Measurements from ENCODE around the gene LRRC45.
A peak's percentile ranks its signal among the peaks of the same experiment; 100 is the strongest.

Gene LRRC45

GRCh38 chr17:82062076-82062983 lies 39.2 kb downstream of the LRRC45 start:
- peaks cover 14% of the 10 kb centered on the region for H3K4me1 ChIP-seq (ENCODE audit: low read length)
- no peaks in the 10 kb centered on the region for H3K27me3 ChIP-seq (ENCODE audit: low read depth, low read length)
- H3K9me3 ChIP-seq (ENCODE audit: insufficient read depth, low read length): no peaks in the 10 kb centered on the region
- no peak overlapping the region for H3K4me3 ChIP-seq (ENCODE audit: low read length)
- no peaks in the 10 kb centered on the region for H4K20me1 ChIP-seq (ENCODE audit: insufficient read depth, low read length)
- H3K9ac ChIP-seq (ENCODE audit: low read length): no peak overlapping the region
- H3K4me2 ChIP-seq (ENCODE audit: low read length): no peak overlapping the region
- peaks cover 28% of the 10 kb centered on the region for H3K79me2 ChIP-seq (ENCODE audit: low read length)
- no peak overlapping the region for H3K27ac ChIP-seq (ENCODE audit: low read length)
- no peak for TF ChIP-seq CTCF (IDR thresholded peaks at IDR 0.05; ENCODE audit: low read depth, low read length)
- TF ChIP-seq EZH2phosphoT487 (IDR thresholded peaks at IDR 0.05; ENCODE audit: low read depth): no peak
- no peak overlapping the region for H2AFZ ChIP-seq (ENCODE audit: low read depth, low read length)
- H3K36me3 ChIP-seq (replicated peaks; ENCODE audit: low read depth, low read length): peaks cover 29% of the 10 kb centered on the region

GRCh38 chr17:82062984-82063368 lies 39.9 kb downstream of the LRRC45 start:
- Histone ChIP-seq H3K36me3 (replicated peaks; ENCODE audit: low read depth, low read length) (peaks cover 26% of the 10 kb centered on the region), H3K4me1 (ENCODE audit: low read length) (peaks cover 14% of the 10 kb centered on the region)
- TF ChIP-seq CTCF (IDR thresholded peaks at IDR 0.05; ENCODE audit: low read depth, low read length): no peak
- no peak for TF ChIP-seq EZH2phosphoT487 (IDR thresholded peaks at IDR 0.05; ENCODE audit: low read depth)

GRCh38 chr17:82063424-82064415 lies 40.6 kb downstream of the LRRC45 start:
- peak overlapping the region; percentile 96 for H3K4me2 ChIP-seq (ENCODE audit: low read length)
- no peaks in the 10 kb centered on the region for H4K20me1 ChIP-seq (ENCODE audit: insufficient read depth, low read length)
- H3K36me3 ChIP-seq (replicated peaks; ENCODE audit: low read depth, low read length): peaks cover 22% of the 10 kb centered on the region
- H3K27ac ChIP-seq (ENCODE audit: low read length): no peak overlapping the region
- no peaks in the 10 kb centered on the region for H3K27me3 ChIP-seq (ENCODE audit: low read depth, low read length)
- H3K4me3 ChIP-seq (ENCODE audit: low read length): peak overlapping the region; percentile 100
- peaks cover 14% of the 10 kb centered on the region for H3K4me1 ChIP-seq (ENCODE audit: low read length)
- H3K9me3 ChIP-seq (ENCODE audit: insufficient read depth, low read length): no peaks in the 10 kb centered on the region
- H2AFZ ChIP-seq (ENCODE audit: low read depth, low read length): no peak overlapping the region
- H3K9ac ChIP-seq (ENCODE audit: low read length): no peak overlapping the region; the same call in 1 of the 2 replicates
- no peak for TF ChIP-seq EZH2phosphoT487 (IDR thresholded peaks at IDR 0.05; ENCODE audit: low read depth)
- no peak for TF ChIP-seq CTCF (IDR thresholded peaks at IDR 0.05; ENCODE audit: low read depth, low read length)
- peaks cover 28% of the 10 kb centered on the region for H3K79me2 ChIP-seq (ENCODE audit: low read length)

More at GRCh38 chr17:82062984-82063368, 39.9 kb downstream of the LRRC45 start:
- H2AFZ ChIP-seq (ENCODE audit: low read depth, low read length): no peak overlapping the region
- H3K79me2 ChIP-seq (ENCODE audit: low read length): peaks cover 28% of the 10 kb centered on the region
- no peaks in the 10 kb centered on the region for H4K20me1 ChIP-seq (ENCODE audit: insufficient read depth, low read length)
- H3K4me2 ChIP-seq (ENCODE audit: low read length): no peak overlapping the region
- no peaks in the 10 kb centered on the region for H3K9me3 ChIP-seq (ENCODE audit: insufficient read depth, low read length)
- no peak overlapping the region for H3K4me3 ChIP-seq (ENCODE audit: low read length)
- H3K9ac ChIP-seq (ENCODE audit: low read length): no peak overlapping the region
- no peaks in the 10 kb centered on the region for H3K27me3 ChIP-seq (ENCODE audit: low read depth, low read length)
- H3K27ac ChIP-seq (ENCODE audit: low read length): no peak overlapping the region
